NCI-H69 (cell line): ENCODE measurements around the gene CTNNA1.

ENCODE experiments used
- DNase-seq: peaks from one replicate; lab custom pipeline; 2025; lab: John Stamatoyannopoulos, UW

CTNNA1 gene

GRCh38 chr5:138966236-138966985 is 213.2 kb downstream of the CTNNA1 start:
- no peak for DNase-seq

GRCh38 chr5:138967791-138968448 is 214.7 kb downstream of the CTNNA1 start:
- peak; percentile 95 for DNase-seq

- DNase-seq = peak; percentile 71
Measured at GRCh38 chr5:138968601-138969000, 215.4 kb downstream of the CTNNA1 start.

GRCh38 chr5:138969323-138970002 is 216.2 kb downstream of the CTNNA1 start:
- DNase-seq = peak; percentile 98

- DNase-seq = peak; percentile 69
Measured at GRCh38 chr5:138972230-138972629, 219.0 kb downstream of the CTNNA1 start.

GRCh38 chr5:138972836-138973235 is 219.6 kb downstream of the CTNNA1 start:
- DNase-seq = peak; percentile 90

- peak; percentile 93 for DNase-seq
Measured at GRCh38 chr5:138974227-138975063, 221.2 kb downstream of the CTNNA1 start.

GRCh38 chr5:138975098-138975847 is 222.0 kb downstream of the CTNNA1 start:
- DNase-seq = peak; percentile 77

GRCh38 chr5:138978080-138978479 is 224.9 kb downstream of the CTNNA1 start:
- DNase-seq = no peak

GRCh38 chr5:138978581-138978980 is 225.4 kb downstream of the CTNNA1 start:
- DNase-seq = no peak

- no peak for DNase-seq
Measured at GRCh38 chr5:138979684-138980280, 226.6 kb downstream of the CTNNA1 start.

GRCh38 chr5:138980441-138980840 is 227.2 kb downstream of the CTNNA1 start:
- DNase-seq = no peak

- no peak for DNase-seq
Measured at GRCh38 chr5:138981131-138981530, 227.9 kb downstream of the CTNNA1 start.

GRCh38 chr5:138981586-138981985 is 228.4 kb downstream of the CTNNA1 start:
- no peak for DNase-seq

- DNase-seq = no peak
Measured at GRCh38 chr5:138983984-138984383, 230.8 kb downstream of the CTNNA1 start.
